ENCODE measurements around the gene ARID1B. TPM values are rescaled to one million over a fixed set of nuclear protein-coding genes. Genes with fewer than 3 reads are reported as not detected.

Gene ARID1B
- total RNA-seq, 1 experiment from 2014 or later = 35.6 TPM

GRCh38 chr6:157055863-157056262 is 278.7 kb downstream of the ARID1B start:
- CTCF ChIA-PET = interaction anchor here (3.0 kb wide), 1 partner anchor 10 kb away, joined by 18 read pairs; no protein-coding TSS in a partner anchor
- POLR2A ChIA-PET = no interaction called here
- H3K36me3 ChIP-seq (ENCODE audit: control insufficient read depth in 1 of 2, insufficient read depth in 2 of 2, low read length in 2 of 2) = no peaks in the 10 kb centered on the region

More at GRCh38 chr6:157055863-157056262, 278.7 kb downstream of the ARID1B start:
- DNase-seq (ENCODE audit: low read depth, low spot score) = no peak
- Histone ChIP-seq H2AFZ (ENCODE audit: low read depth, low read length, poor library complexity, severe bottlenecking) (no peak overlapping the region), H3K4me2 (ENCODE audit: low read length) (no peak overlapping the region), H4K20me1 (ENCODE audit: insufficient read depth) (no peaks in the 10 kb centered on the region; the same call in 1 of the 2 replicates), H3K27me3 (ENCODE audit: insufficient read depth, low read length) (no peaks in the 10 kb centered on the region), H3K9me3 (ENCODE audit: control insufficient read depth in 1 of 2, insufficient read depth in 1 of 2, low read depth in 1 of 2, low read length in 2 of 2) (no peaks in the 10 kb centered on the region), H3K9ac (ENCODE audit: low read length) (no peak overlapping the region), H3K27ac (ENCODE audit: low read depth, low read length) (no peak overlapping the region), H3K9me2 (ENCODE audit: insufficient read depth) (no peaks in the 10 kb centered on the region), H3K4me3 (replicated peaks in 1 of 2; ENCODE audit: low read depth in 1 of 2, low read length in 2 of 2) (no peak overlapping the region), H3K79me2 (ENCODE audit: insufficient read depth, low read length) (no peaks in the 10 kb centered on the region), H3K4me1 (ENCODE audit: control insufficient read depth in 1 of 2, insufficient read depth in 2 of 2, low read length in 2 of 2) (no peaks in the 10 kb centered on the region)
- no peak for TF ChIP-seq JUND (IDR thresholded peaks at IDR 0.05)
- TF ChIP-seq EGR1 (IDR thresholded peaks at IDR 0.05; ENCODE audit: low read depth) = no peak
- no peak for TF ChIP-seq EZH2 (IDR thresholded peaks at IDR 0.05)
- no peak for TF ChIP-seq CEBPB (IDR thresholded peaks at IDR 0.05; ENCODE audit: low read depth)
- TF ChIP-seq ZFX (IDR thresholded peaks at IDR 0.05) = no peak
- no peak for TF ChIP-seq RAD21 (IDR thresholded peaks at IDR 0.05; ENCODE audit: low read depth)
- TF ChIP-seq FOSL1 (IDR thresholded peaks at IDR 0.05; ENCODE audit: low read depth) = no peak
- TF ChIP-seq CTCF (IDR thresholded peaks at IDR 0.05 in 2 of 3, conservative IDR thresholded peaks at IDR 0.05 in 1 of 3; ENCODE audit: borderline replicate concordance in 1 of 3, insufficient read depth in 1 of 3, low read depth in 2 of 3, low read length in 2 of 3) = no peak
- no peak for TF ChIP-seq ZBTB33 (IDR thresholded peaks at IDR 0.05; ENCODE audit: extremely low read depth, insufficient replicate concordance, low read length)
- no peak for TF ChIP-seq SIN3A (IDR thresholded peaks at IDR 0.05; ENCODE audit: low read depth)
- no peak for TF ChIP-seq POLR2AphosphoS5 (IDR thresholded peaks at IDR 0.05; ENCODE audit: low read depth, low read length)
- TF ChIP-seq ELF1 (IDR thresholded peaks at IDR 0.05; ENCODE audit: borderline replicate concordance, low read depth) = no peak
- TF ChIP-seq, protein P1, sequence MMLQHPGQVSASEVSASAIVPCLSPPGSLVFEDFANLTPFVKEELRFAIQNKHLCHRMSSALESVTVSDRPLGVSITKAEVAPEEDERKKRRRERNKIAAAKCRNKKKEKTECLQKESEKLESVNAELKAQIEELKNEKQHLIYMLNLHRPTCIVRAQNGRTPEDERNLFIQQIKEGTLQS (IDR thresholded peaks at IDR 0.05) = no peak
- no peak for TF ChIP-seq SP1 (IDR thresholded peaks at IDR 0.05; ENCODE audit: low read depth)
- TF ChIP-seq YY1 (IDR thresholded peaks at IDR 0.05; ENCODE audit: extremely low read depth, insufficient replicate concordance, low read depth, low read length) = no peak
- no peak for TF ChIP-seq EZH2phosphoT487 (IDR thresholded peaks at IDR 0.05; ENCODE audit: borderline replicate concordance)
- TF ChIP-seq CBX3 (IDR thresholded peaks at IDR 0.05; ENCODE audit: low read depth) = no peak
- TF ChIP-seq, protein P2, sequence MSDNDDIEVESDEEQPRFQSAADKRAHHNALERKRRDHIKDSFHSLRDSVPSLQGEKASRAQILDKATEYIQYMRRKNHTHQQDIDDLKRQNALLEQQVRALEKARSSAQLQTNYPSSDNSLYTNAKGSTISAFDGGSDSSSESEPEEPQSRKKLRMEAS (IDR thresholded peaks at IDR 0.05) = no peak
- intact Hi-C loops (cut with micrococcal nuclease) = no loop called here
- BruUV-seq (replicated peaks) = no TSS peak
- RAD21 ChIA-PET (ENCODE audit: low non-redundant PET in 1 of 2, low total read pairs in 2 of 2, uncharacterized antibody in 2 of 2, unreplicated experiment in 2 of 2) = no interaction called here
- ATAC-seq = no peak
